ENCODE measurements around the gene PMP22. TPM values are rescaled to one million over a fixed set of nuclear protein-coding genes. Genes with fewer than 3 reads are reported as not detected.

The PMP22 gene
- polyA plus RNA-seq, 1 donor (not counting 4 experiments of a cell fraction or from before 2014, with no cell fraction given): 7.9 TPM

- dilution Hi-C loops (cut with MboI; ENCODE audit: extremely low pct_ligation_motif_present, low sequenced_read_pairs): no loop called here
- no peak for FAIRE-seq
- H4K20me1 ChIP-seq (ENCODE audit: control insufficient read depth, extremely low read depth, insufficient read depth, low read length): no peaks in the 10 kb centered on the region
- H3K36me3 ChIP-seq (ENCODE audit: control insufficient read depth in 2 of 2, extremely low read depth in 1 of 2, insufficient read depth in 2 of 2, low read length in 2 of 2): no peaks in the 10 kb centered on the region
- TF ChIP-seq CTCF (optimal IDR thresholded peaks at IDR 0.05 in 1 of 3, IDR thresholded peaks at IDR 0.05 in 1 of 3, conservative IDR thresholded peaks at IDR 0.05 in 1 of 3; ENCODE audit: extremely low read depth in 1 of 3, insufficient read depth in 2 of 3, low read length in 3 of 3) (no peak), EZH2 (IDR thresholded peaks at IDR 0.05; ENCODE audit: low read length) (no peak)
- no peaks in the 10 kb centered on the region for H3K4me1 ChIP-seq (ENCODE audit: control insufficient read depth, extremely low read depth, insufficient read depth, low read length)
- H3K27ac ChIP-seq (ENCODE audit: control insufficient read depth, insufficient read depth, low read length): no peak overlapping the region
- no peaks in the 10 kb centered on the region for H3K9me3 ChIP-seq (ENCODE audit: control insufficient read depth, low read depth, low read length)
- DNase-seq (ENCODE audit: low read depth, low spot score): no peak
- no peaks in the 10 kb centered on the region for H3K9me1 ChIP-seq (ENCODE audit: control insufficient read depth, extremely low read depth, insufficient read depth, low read length)
- H2AFZ ChIP-seq (ENCODE audit: control insufficient read depth, low read length): no peak overlapping the region
- peaks cover 5% of the 10 kb centered on the region for H3K27me3 ChIP-seq (ENCODE audit: control insufficient read depth, extremely low read depth, insufficient read depth, low read length)
- no peaks in the 10 kb centered on the region for H3K79me2 ChIP-seq (ENCODE audit: control insufficient read depth, insufficient read depth, low read length)
- H3K4me2 ChIP-seq (ENCODE audit: control insufficient read depth, extremely low read depth, insufficient read depth, low read depth, low read length): no peak overlapping the region
- no peak overlapping the region for H3K4me3 ChIP-seq (ENCODE audit: control insufficient read depth in 2 of 3, extremely low read depth in 1 of 3, insufficient read depth in 2 of 3, low read depth in 1 of 3, low read length in 3 of 3)
- H3K9ac ChIP-seq (ENCODE audit: control insufficient read depth, extremely low read depth, insufficient read depth, low read length): no peak overlapping the region
Measured at GRCh38 chr17:15269780-15270089, 4.6 kb upstream of the PMP22 start.

GRCh38 chr17:15269087-15269779 lies 4.1 kb upstream of the PMP22 start:
- dilution Hi-C loops (cut with MboI; ENCODE audit: extremely low pct_ligation_motif_present, low sequenced_read_pairs): no loop called here
- TF ChIP-seq CTCF (optimal IDR thresholded peaks at IDR 0.05 in 1 of 3, IDR thresholded peaks at IDR 0.05 in 1 of 3, conservative IDR thresholded peaks at IDR 0.05 in 1 of 3; ENCODE audit: extremely low read depth in 1 of 3, insufficient read depth in 2 of 3, low read length in 3 of 3) (no peak), EZH2 (IDR thresholded peaks at IDR 0.05; ENCODE audit: low read length) (no peak)
- Histone ChIP-seq H3K27me3 (ENCODE audit: control insufficient read depth, extremely low read depth, insufficient read depth, low read length) (peaks cover 9% of the 10 kb centered on the region), H4K20me1 (ENCODE audit: control insufficient read depth, extremely low read depth, insufficient read depth, low read length) (no peaks in the 10 kb centered on the region), H3K9me3 (ENCODE audit: control insufficient read depth, low read depth, low read length) (no peaks in the 10 kb centered on the region), H3K27ac (ENCODE audit: control insufficient read depth, insufficient read depth, low read length) (no peak overlapping the region), H3K79me2 (ENCODE audit: control insufficient read depth, insufficient read depth, low read length) (no peaks in the 10 kb centered on the region), H2AFZ (ENCODE audit: control insufficient read depth, low read length) (no peak overlapping the region), H3K4me2 (ENCODE audit: control insufficient read depth, extremely low read depth, insufficient read depth, low read depth, low read length) (no peak overlapping the region), H3K9ac (ENCODE audit: control insufficient read depth, extremely low read depth, insufficient read depth, low read length) (no peak overlapping the region), H3K9me1 (ENCODE audit: control insufficient read depth, extremely low read depth, insufficient read depth, low read length) (no peaks in the 10 kb centered on the region), H3K36me3 (ENCODE audit: control insufficient read depth in 2 of 2, extremely low read depth in 1 of 2, insufficient read depth in 2 of 2, low read length in 2 of 2) (no peaks in the 10 kb centered on the region), H3K4me3 (ENCODE audit: control insufficient read depth in 2 of 3, extremely low read depth in 1 of 3, insufficient read depth in 2 of 3, low read depth in 1 of 3, low read length in 3 of 3) (no peak overlapping the region), H3K4me1 (ENCODE audit: control insufficient read depth, extremely low read depth, insufficient read depth, low read length) (no peaks in the 10 kb centered on the region)
- no peak for DNase-seq (ENCODE audit: low read depth, low spot score)
- no peak for FAIRE-seq
